ENCODE measurements around the gene CALD1.

DNA sequence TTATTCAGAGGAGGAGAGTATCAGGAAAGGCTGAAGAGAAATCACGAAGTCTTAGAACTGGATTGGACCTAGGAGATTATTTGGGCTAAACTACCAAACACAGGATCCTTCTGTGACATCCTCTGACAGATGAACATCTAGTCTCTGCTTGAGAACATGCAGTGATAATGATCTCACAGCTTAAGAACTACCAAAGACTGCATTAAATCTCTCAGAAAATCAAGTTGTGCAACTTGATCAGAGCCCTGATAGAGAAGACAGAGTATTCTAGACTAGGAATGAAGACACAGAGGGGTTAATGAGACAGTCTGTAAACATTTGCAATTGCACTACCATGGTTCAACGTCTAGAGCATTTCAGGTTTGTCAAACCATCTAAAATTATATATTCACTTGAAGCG, 169.7 kb downstream of the CALD1 start:
- TF ChIP-seq, protein P1, sequence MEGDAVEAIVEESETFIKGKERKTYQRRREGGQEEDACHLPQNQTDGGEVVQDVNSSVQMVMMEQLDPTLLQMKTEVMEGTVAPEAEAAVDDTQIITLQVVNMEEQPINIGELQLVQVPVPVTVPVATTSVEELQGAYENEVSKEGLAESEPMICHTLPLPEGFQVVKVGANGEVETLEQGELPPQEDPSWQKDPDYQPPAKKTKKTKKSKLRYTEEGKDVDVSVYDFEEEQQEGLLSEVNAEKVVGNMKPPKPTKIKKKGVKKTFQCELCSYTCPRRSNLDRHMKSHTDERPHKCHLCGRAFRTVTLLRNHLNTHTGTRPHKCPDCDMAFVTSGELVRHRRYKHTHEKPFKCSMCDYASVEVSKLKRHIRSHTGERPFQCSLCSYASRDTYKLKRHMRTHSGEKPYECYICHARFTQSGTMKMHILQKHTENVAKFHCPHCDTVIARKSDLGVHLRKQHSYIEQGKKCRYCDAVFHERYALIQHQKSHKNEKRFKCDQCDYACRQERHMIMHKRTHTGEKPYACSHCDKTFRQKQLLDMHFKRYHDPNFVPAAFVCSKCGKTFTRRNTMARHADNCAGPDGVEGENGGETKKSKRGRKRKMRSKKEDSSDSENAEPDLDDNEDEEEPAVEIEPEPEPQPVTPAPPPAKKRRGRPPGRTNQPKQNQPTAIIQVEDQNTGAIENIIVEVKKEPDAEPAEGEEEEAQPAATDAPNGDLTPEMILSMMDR (IDR thresholded peaks at IDR 0.05), result no peak
- no peak for TF ChIP-seq POLR2A (IDR thresholded peaks at IDR 0.05)

All from body of pancreas (tissue), 4 donors.